ENCODE results near the gene SPPL2C. TPM values are rescaled to one million over a fixed set of nuclear protein-coding genes. Genes with fewer than 3 reads are reported as not detected.

Gene SPPL2C
- total RNA-seq, 1 donor from 2014 or later, result not detected

GRCh38 chr17:45893725-45894021 lies 49.0 kb downstream of the SPPL2C start:
- Histone ChIP-seq H3K27ac (ENCODE audit: low read depth, low read length) (peak overlapping the region; percentile 89), H3K27me3 (ENCODE audit: control insufficient read depth in 3 of 3, insufficient read depth in 3 of 3, low read length in 3 of 3) (peaks cover 0 to 12% (median 0%) of the 10 kb centered on the region in 3 donors), H3K4me3 (ENCODE audit: low read length in 3 of 3) (peak overlapping the region; percentile 73 to 91 (median 74)), H3K9me3 (ENCODE audit: control insufficient read depth in 3 of 3, low read length in 3 of 3) (no peaks in the 10 kb centered on the region), H3K4me1 (ENCODE audit: control insufficient read depth in 3 of 3, insufficient read depth in 3 of 3, low read length in 3 of 3) (peaks cover 14 to 29% (median 14%) of the 10 kb centered on the region in 3 donors), H3K36me3 (ENCODE audit: control insufficient read depth in 3 of 3, insufficient read depth in 3 of 3, low read length in 3 of 3) (no peaks in the 10 kb centered on the region), H3K9ac (ENCODE audit: low read depth in 1 of 3, low read length in 3 of 3) (peak overlapping the region; percentile 81 to 96 (median 82))

GRCh38 chr17:45894022-45894784 lies 49.5 kb downstream of the SPPL2C start, which contains the start of gene MAPT:
Gene MAPT, plus strand, starts transcription at chr17:45894554. Its CDS starts 67,784 bp downstream, at chr17:45962338.
- Histone ChIP-seq H3K9ac (ENCODE audit: low read depth in 1 of 3, low read length in 3 of 3) (peak within 1 kb of the TSS; percentile 81 to 96 (median 85)), H3K4me1 (ENCODE audit: control insufficient read depth in 3 of 3, insufficient read depth in 3 of 3, low read length in 3 of 3) (peaks cover 16 to 35% (median 19%) of the 10 kb centered on the region in 3 donors), H3K9me3 (ENCODE audit: control insufficient read depth in 3 of 3, low read length in 3 of 3) (no peaks in the 10 kb centered on the region), H3K4me3 (ENCODE audit: low read length in 3 of 3) (peak within 1 kb of the TSS; percentile 78 to 96 (median 91)), H3K36me3 (ENCODE audit: control insufficient read depth in 3 of 3, insufficient read depth in 3 of 3, low read length in 3 of 3) (no peaks in the 10 kb centered on the region), H3K27ac (ENCODE audit: low read depth, low read length) (peak within 1 kb of the TSS; percentile 89), H3K27me3 (ENCODE audit: control insufficient read depth in 3 of 3, insufficient read depth in 3 of 3, low read length in 3 of 3) (peaks cover 0 to 12% (median 0%) of the 10 kb centered on the region in 3 donors)

GRCh38 chr17:45895304-45895968 lies 50.8 kb downstream of the SPPL2C start:
- peak overlapping the region; percentile 84 to 96 (median 85) for H3K9ac ChIP-seq (ENCODE audit: low read depth in 1 of 3, low read length in 3 of 3)
- H3K27me3 ChIP-seq (ENCODE audit: control insufficient read depth in 3 of 3, insufficient read depth in 3 of 3, low read length in 3 of 3), result peaks cover 0 to 12% (median 0%) of the 10 kb centered on the region in 3 donors
- peak overlapping the region; percentile 86 for H3K27ac ChIP-seq (ENCODE audit: low read depth, low read length)
- H3K36me3 ChIP-seq (ENCODE audit: control insufficient read depth in 3 of 3, insufficient read depth in 3 of 3, low read length in 3 of 3), result no peaks in the 10 kb centered on the region
- H3K4me3 ChIP-seq (ENCODE audit: low read length in 3 of 3), result peak overlapping the region; percentile 78 to 96 (median 91)
- H3K4me1 ChIP-seq (ENCODE audit: control insufficient read depth in 3 of 3, insufficient read depth in 3 of 3, low read length in 3 of 3), result peaks cover 27 to 46% (median 31%) of the 10 kb centered on the region in 3 donors
- H3K9me3 ChIP-seq (ENCODE audit: control insufficient read depth in 3 of 3, low read length in 3 of 3), result no peaks in the 10 kb centered on the region

- peak overlapping the region; percentile 75 to 96 (median 91) for H3K4me3 ChIP-seq (ENCODE audit: low read length in 3 of 3)
- H3K27ac ChIP-seq (ENCODE audit: low read depth, low read length), result peak overlapping the region; percentile 86
- no peaks in the 10 kb centered on the region for H3K36me3 ChIP-seq (ENCODE audit: control insufficient read depth in 3 of 3, insufficient read depth in 3 of 3, low read length in 3 of 3)
- H3K27me3 ChIP-seq (ENCODE audit: control insufficient read depth in 3 of 3, insufficient read depth in 3 of 3, low read length in 3 of 3), result peaks cover 0 to 12% (median 0%) of the 10 kb centered on the region in 3 donors
- peak overlapping the region; percentile 84 to 96 (median 85) for H3K9ac ChIP-seq (ENCODE audit: low read depth in 1 of 3, low read length in 3 of 3)
- peaks cover 33 to 53% (median 38%) of the 10 kb centered on the region in 3 donors for H3K4me1 ChIP-seq (ENCODE audit: control insufficient read depth in 3 of 3, insufficient read depth in 3 of 3, low read length in 3 of 3)
- H3K9me3 ChIP-seq (ENCODE audit: control insufficient read depth in 3 of 3, low read length in 3 of 3), result no peaks in the 10 kb centered on the region
Measured at GRCh38 chr17:45895969-45896785, 51.5 kb downstream of the SPPL2C start.

Other genes starting within 250 kb of the SPPL2C start
- 0.52 TPM for gene CRHR1, start 60.6 kb upstream of the SPPL2C start, total RNA-seq
- 4.7 TPM for gene MAPT, start 49.7 kb downstream of the SPPL2C start, total RNA-seq
- not detected for gene STH, start 154.4 kb downstream of the SPPL2C start, total RNA-seq